GM19324 (cell line): ENCODE data around the gene CNGB1.
"Not testable (repeated sequence)": the region's sequence is repeated elsewhere in the genome, so short reads cannot be mapped to it uniquely, and the experiment has no call there.

Source experiments
- ATAC-seq: cut with Tn5 transposase; IDR thresholded peaks from one replicate; pipeline ENCODE4 v1.9.1; 2021; ENCODE audit warnings: mild to moderate bottlenecking, moderate library complexity; ENCODE audit not compliant: unreplicated experiment, low FRiP score

The CNGB1 gene

GRCh38 chr16:57914244-57915173 lies 56.4 kb downstream of the CNGB1 start:
- no peak for ATAC-seq

GRCh38 chr16:57912529-57913260 lies 58.2 kb downstream of the CNGB1 start:
- no peak for ATAC-seq

- no peak for ATAC-seq
Measured at GRCh38 chr16:57911743-57912142, 59.2 kb downstream of the CNGB1 start.

DNA sequence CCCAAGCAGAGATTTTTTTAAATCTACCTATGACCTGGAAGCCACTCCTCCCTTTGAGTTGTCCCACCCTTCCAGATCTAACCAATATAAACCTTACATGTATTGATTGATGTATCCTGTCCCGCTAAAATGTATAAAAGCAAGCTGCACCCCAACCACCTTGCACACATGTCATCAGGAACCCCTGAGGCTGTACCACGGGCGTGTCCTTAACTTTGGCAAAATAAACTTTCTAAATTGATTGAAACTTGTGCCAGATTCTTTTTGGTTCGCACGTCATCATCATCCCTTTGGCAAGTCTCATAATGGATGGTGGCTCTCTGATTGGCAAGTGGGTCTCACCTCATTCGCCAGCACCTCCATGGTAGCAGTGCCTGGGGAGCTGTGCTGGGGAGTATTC lies 60.2 kb downstream of the CNGB1 start:
- no peak for ATAC-seq

DNA sequence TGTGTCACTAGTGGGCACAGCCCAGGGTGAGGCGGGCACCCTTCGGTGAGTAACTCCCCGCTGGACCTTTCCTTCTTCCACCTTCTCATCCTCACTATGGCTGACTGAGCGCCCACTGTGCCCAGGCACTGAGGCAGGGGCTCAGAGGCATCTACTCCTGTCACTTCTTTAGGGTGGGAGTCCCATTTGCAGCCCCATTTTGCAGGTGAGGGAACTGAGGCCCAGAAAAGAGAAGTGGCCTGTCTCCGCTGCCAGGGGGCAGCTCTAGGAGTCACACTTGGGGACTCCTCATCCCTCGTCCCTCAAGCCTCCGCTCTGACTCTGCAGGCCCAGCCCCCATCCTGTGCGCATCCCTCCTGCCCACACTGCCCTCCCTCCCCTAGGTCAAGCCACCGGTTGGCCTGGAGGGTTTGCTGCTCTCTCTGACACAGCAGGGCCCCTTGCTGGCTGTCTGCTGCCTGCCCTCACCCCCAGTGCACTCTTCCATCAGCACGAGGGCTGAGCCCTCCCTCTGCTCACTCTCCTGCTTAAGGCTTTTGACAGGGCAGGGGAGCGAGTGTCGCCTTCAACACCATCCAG lies 62.4 kb downstream of the CNGB1 start:
- no peak for ATAC-seq

DNA sequence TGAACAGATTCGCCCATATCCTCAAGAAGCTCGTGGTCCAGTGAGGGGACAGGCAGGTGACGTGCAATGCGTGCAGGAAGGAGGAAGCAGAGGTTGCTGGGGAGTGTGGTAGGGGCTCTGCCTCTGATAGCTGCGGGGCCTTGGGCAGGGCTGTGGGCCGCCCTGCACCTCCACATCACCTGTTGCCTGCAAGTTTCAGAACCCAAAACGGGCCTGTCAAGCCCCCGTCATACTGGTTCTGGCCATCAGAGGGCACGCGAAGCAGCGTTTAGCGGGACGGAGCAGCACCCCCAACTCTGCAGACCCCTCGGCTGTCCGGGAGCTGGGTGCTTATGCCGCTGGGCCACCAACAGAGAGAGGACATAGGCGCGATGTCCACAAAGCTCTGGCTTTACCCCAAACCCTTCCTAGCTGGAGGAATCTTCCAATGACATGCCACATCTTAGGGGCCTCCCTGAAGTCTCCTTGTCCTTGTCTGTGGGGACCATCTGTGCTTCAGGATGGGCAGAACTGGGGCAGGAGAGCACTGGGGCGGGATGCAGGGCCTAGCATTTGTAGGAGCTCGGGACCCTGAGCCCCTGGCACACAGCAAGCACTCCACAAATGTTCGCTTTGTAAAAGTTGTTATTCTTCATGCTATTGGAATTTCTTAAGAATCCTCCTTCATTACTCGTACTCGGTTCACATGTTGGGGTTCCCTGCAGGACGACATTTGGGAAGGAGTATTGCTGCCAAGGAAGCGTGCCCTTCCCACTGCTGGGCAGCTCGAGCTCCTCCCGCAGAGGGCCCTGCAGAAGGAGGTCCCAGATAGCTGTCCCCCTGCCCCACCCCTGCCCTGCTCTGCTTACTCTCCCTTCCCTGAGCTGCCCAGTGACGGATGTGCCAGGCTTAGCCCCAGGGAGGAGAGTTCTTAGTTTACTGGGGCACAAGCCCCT lies 64.3 kb downstream of the CNGB1 start:
- ATAC-seq, result no peak

DNA sequence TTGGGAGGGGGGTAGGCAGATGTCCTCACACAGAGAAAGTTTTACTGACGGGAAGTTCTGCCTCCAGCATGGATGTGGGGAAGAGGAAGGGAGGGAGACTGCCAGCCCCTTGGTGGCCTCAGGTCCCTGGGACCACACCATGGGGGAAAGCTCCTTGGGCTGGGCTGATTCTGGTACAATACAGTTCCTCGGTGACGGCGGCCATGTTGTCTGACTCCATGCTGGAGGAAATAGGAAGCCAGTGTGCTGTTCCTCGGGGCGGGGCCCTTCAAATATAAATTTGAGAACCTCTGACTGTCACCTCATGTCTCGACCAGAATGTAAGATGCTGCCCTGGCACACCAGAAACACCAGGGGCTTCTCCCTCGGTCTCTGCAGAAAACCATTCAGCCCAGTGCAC lies 66.8 kb downstream of the CNGB1 start:
- no peak for ATAC-seq

DNA sequence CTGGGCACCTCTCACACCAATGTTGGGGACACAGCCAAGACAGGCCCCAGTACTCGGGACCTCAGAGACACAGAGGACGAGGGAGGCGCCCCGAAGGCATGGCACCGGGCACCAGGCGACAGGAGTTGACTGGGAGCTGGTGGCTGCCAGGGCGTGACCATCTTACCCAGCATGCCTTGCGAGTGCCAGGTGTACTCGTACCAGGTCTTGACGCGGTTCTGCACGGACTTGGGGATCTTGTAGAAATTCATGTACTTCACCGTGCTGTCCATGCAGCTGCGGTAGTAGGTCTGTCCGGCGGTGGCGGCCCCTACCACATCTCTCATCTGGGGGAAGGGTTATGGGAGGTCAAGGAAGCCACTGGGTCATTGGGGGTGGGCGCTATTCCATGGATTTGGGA lies 67.3 kb downstream of the CNGB1 start:
- ATAC-seq, result no peak

GRCh38 chr16:57901480-57902069 lies 69.4 kb downstream of the CNGB1 start:
- no peak for ATAC-seq

GRCh38 chr16:57900796-57901479 lies 70.0 kb downstream of the CNGB1 start:
- no peak for ATAC-seq

DNA sequence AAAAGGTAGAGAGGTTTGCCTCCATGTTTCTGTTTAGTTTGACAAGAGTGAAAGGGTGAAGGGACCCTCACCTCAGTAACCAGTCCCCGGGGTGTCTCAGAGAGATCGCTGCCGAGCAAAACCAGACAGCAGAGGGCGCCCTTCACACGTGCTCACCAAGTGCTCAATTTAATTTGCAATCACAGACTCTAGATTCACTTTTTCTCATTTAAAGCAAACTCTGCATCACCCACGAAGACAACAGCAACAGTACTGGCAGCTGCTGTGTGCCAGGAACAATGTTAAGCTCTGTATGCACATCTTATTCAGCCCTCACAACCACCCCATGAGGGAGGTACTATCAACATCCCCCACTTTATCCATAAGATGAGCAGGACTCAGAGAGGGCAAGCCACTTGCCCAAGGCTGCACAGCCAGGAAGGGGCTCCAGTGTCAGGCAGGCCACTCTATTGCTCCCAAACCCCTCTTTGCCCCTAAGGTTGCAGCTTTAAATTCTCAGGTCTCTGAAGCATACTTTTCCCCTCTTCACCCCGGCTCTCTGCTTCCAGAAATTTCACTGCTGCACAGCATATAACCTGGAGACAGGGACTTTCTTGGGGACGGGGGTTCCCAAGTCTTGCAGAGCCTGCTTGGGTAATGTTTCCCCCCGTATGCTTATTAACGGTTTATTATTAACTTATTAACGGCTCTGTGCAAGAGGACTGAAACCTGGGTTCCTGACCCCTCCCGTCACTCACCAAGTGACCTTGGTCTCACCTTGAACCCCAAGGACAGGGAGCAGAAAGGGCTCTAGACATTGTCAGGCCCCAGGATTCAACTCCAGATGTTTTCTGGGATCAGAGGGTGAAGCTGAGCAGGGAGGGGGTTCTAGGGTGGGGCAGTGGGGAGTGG lies 70.9 kb downstream of the CNGB1 start:
- ATAC-seq, result no peak

- ATAC-seq, result no peak
Measured at GRCh38 chr16:57898961-57899360, 72.0 kb downstream of the CNGB1 start.

DNA sequence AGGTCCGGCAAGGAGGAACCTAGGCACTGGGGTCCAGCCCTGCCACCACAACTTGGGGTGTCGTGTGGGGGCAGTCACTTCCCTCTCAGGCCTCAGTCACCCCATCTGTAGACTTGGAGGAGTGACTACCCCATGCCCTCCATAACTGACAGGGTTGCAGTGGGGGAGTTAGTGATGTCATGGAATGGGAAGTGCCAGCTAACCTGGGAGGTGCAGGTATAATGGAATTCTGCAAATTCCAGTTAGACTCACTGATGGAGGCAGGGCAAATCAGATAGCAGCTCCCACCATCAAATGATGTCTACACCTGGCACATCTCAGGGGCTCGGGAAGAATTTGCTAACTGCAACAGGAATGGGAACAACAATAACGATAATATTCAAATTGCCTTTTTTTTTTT lies 72.9 kb downstream of the CNGB1 start:
- ATAC-seq, result no peak

GRCh38 chr16:57897053-57897784 lies 73.7 kb downstream of the CNGB1 start:
- no peak for ATAC-seq

- ATAC-seq, result not testable (repeated sequence)
Measured at GRCh38 chr16:57895081-57895547, 75.8 kb downstream of the CNGB1 start.

GRCh38 chr16:57894390-57895080 lies 76.4 kb downstream of the CNGB1 start:
- no peak for ATAC-seq
